Fibroblast of skin of right quadriceps (primary cell): ENCODE results near the gene MAPKBP1.

ENCODE experiments used
- DNase-seq: peaks from one replicate; pipeline ENCODE4 v3.0.0-alpha.2; 2013

MAPKBP1 gene

GRCh38 chr15:41810651-41811431 lies 36.6 kb downstream of the MAPKBP1 start:
- no peak for DNase-seq

GRCh38 chr15:41811432-41812195 lies 37.3 kb downstream of the MAPKBP1 start:
- peak; percentile 75 for DNase-seq

GRCh38 chr15:41812820-41813375 lies 38.6 kb downstream of the MAPKBP1 start:
- no peak for DNase-seq

- no peak for DNase-seq
These were observed 39.1 kb downstream of the MAPKBP1 start for GRCh38 chr15:41813426-41813825.

GRCh38 chr15:41814534-41814933 lies 40.2 kb downstream of the MAPKBP1 start:
- DNase-seq: no peak

GRCh38 chr15:41816788-41817187 lies 42.5 kb downstream of the MAPKBP1 start:
- no peak for DNase-seq

- no peak for DNase-seq
These were observed 43.0 kb downstream of the MAPKBP1 start for GRCh38 chr15:41817327-41817726.

- DNase-seq: no peak
These were observed 43.5 kb downstream of the MAPKBP1 start for GRCh38 chr15:41817781-41818180.

- DNase-seq: peak; percentile 15
These were observed 45.3 kb downstream of the MAPKBP1 start for GRCh38 chr15:41819455-41820050.

GRCh38 chr15:41820791-41821423 lies 46.6 kb downstream of the MAPKBP1 start:
- no peak for DNase-seq

GRCh38 chr15:41821831-41822230 lies 47.5 kb downstream of the MAPKBP1 start:
- DNase-seq: no peak

GRCh38 chr15:41822471-41822870 lies 48.2 kb downstream of the MAPKBP1 start:
- no peak for DNase-seq

GRCh38 chr15:41822957-41823356 lies 48.7 kb downstream of the MAPKBP1 start:
- no peak for DNase-seq

- DNase-seq: no peak
These were observed 49.2 kb downstream of the MAPKBP1 start for GRCh38 chr15:41823502-41823901.

GRCh38 chr15:41824062-41824745 lies 49.9 kb downstream of the MAPKBP1 start:
- no peak for DNase-seq

GRCh38 chr15:41825145-41825544 lies 50.9 kb downstream of the MAPKBP1 start:
- no peak for DNase-seq

- no peak for DNase-seq
These were observed 51.6 kb downstream of the MAPKBP1 start for GRCh38 chr15:41825572-41826535.

- no peak for DNase-seq
These were observed 53.1 kb downstream of the MAPKBP1 start for GRCh38 chr15:41827290-41827879.

GRCh38 chr15:41827880-41828806 lies 53.9 kb downstream of the MAPKBP1 start, which contains the start of gene JMJD7:
TSS of gene JMJD7 (plus strand) at chr15:41828092. CDS start at chr15:41828125, 33 bp downstream.
- peak; percentile 83 for DNase-seq

GRCh38 chr15:41828807-41829141 lies 54.5 kb downstream of the MAPKBP1 start:
- no peak for DNase-seq
